HCT116 (cell line): ENCODE data around the gene LIPM. TPM values are rescaled to one million over a fixed set of nuclear protein-coding genes. Genes with fewer than 3 reads are reported as not detected.

ENCODE experiments used
- ATAC-seq: fragments of 200-7000 bp; cut with Tn5 transposase; 2 replicates; pipeline ENCODE4 v1.9.1; 2020; ENCODE audit warnings: mild to moderate bottlenecking, moderate library complexity
- BruUV-seq: library from RNA; stranded (reverse); fragments of 400-500 nt; replicated peaks from 2 replicates; lab custom pipeline; 2021; lab: Mats Ljungman, UMichigan
- CTCF ChIA-PET: fragments of 300-600 bp; sonication (Branson Sonifier 250); formaldehyde crosslinking; loops from one replicate; lab custom pipeline; 2021; ENCODE audit warnings: antibody characterized with exemption; lab: Charles Lee
- POLR2A ChIA-PET: fragments of 300-600, 350-600 bp; sonication (Branson Sonifier 250); formaldehyde crosslinking; loops from one replicate; lab custom pipeline; 2021; ENCODE audit warnings: antibody characterized with exemption; lab: Charles Lee
- RAD21 ChIA-PET, 2 experiments: fragments of 300-600 bp; sonication (Branson Sonifier 250); formaldehyde crosslinking; loops; one replicate each; lab custom pipeline; 2023; ENCODE audit warnings: low total read pairs in 2 of 2; ENCODE audit not compliant: uncharacterized antibody in 2 of 2, unreplicated experiment in 2 of 2, low non-redundant PET in 1 of 2; lab: Charles Lee
- DNase-seq: peaks from one replicate; pipeline ENCODE4 v3.0.0-alpha.2; 2010; ENCODE audit warnings: low read depth, low spot score
- H2AFZ ChIP-seq: fragments of 200-600 bp; shearing (Covaris generic), sonication (generic); 2 replicates; pipeline ENCODE4 v1.6.1; 2017; ENCODE audit warnings: low read depth, mixed run types, mixed read lengths, antibody characterized with exemption, low read length; ENCODE audit not compliant: poor library complexity, severe bottlenecking
- H3K27ac ChIP-seq: 2 replicates; pipeline ENCODE4 v1.5.1; 2012; ENCODE audit warnings: low read depth, low read length
- H3K27me3 ChIP-seq: fragments of 200-600 bp; sonication (generic); 2 replicates; pipeline ENCODE4 v1.6.1; 2016; ENCODE audit warnings: mixed run types, low read length, mixed read lengths; ENCODE audit not compliant: insufficient read depth
- H3K36me3 ChIP-seq, 2 experiments: fragments of 200-500 bp in 1 of 2; fragments of 200-600 bp in 1 of 2; sonication (Bioruptor generic) in 1 of 2; sonication (generic) in 1 of 2; 2 replicates each; pipeline versions ENCODE4 v1.5.1 to v1.6.1; 2014 to 2016; ENCODE audit warnings: low read length in 2 of 2, inconsistent platforms in 1 of 2, mixed read lengths in 1 of 2, mixed run types in 1 of 2; ENCODE audit not compliant: insufficient read depth in 2 of 2, control insufficient read depth in 1 of 2
- H3K4me1 ChIP-seq, 2 experiments: fragments of 200-600 bp in 1 of 2; sonication (generic) in 1 of 2; 2 replicates each; pipeline versions ENCODE4 v1.5.1 to v1.6.1; 2012 to 2017; ENCODE audit warnings: low read length in 2 of 2, inconsistent platforms in 1 of 2, mild to moderate bottlenecking in 1 of 2, mixed read lengths in 1 of 2, mixed run types in 1 of 2, moderate library complexity in 1 of 2; ENCODE audit not compliant: insufficient read depth in 2 of 2, control insufficient read depth in 1 of 2
- H3K4me2 ChIP-seq: fragments of 200-600 bp; sonication (generic); 2 replicates; pipeline ENCODE4 v1.6.1; 2017; ENCODE audit warnings: mixed run types, low read length, mixed read lengths
- H3K4me3 ChIP-seq, 2 experiments: fragments of 200-600 bp in 1 of 2; sonication (generic) in 1 of 2; replicated peaks in 1 of 2; 2 replicates each; pipeline ENCODE4 v1.5.1; 2011 to 2016; ENCODE audit warnings: low read length in 2 of 2, control low read depth in 1 of 2, low read depth in 1 of 2, mild to moderate bottlenecking in 1 of 2, mixed read lengths in 1 of 2, mixed run types in 1 of 2
- H3K79me2 ChIP-seq: fragments of 200-600 bp; sonication (generic); 2 replicates; pipeline ENCODE4 v1.6.1; 2017; ENCODE audit warnings: mild to moderate bottlenecking, mixed run types, low read length, moderate library complexity, mixed read lengths; ENCODE audit not compliant: insufficient read depth
- H3K9ac ChIP-seq: fragments of 200-600 bp; sonication (generic); 2 replicates; pipeline ENCODE4 v1.6.1; 2016; ENCODE audit warnings: low read length, mixed read lengths
- H3K9me2 ChIP-seq: fragments of 200-600 bp; sonication (generic), shearing (Covaris generic); 2 replicates; pipeline ENCODE4 v1.6.1; 2017; ENCODE audit warnings: mixed run types, mild to moderate bottlenecking, moderate library complexity; ENCODE audit not compliant: insufficient read depth
- H3K9me3 ChIP-seq, 2 experiments: fragments of 200-500 bp in 1 of 2; fragments of 200-600 bp in 1 of 2; sonication (Bioruptor generic) in 1 of 2; sonication (generic) in 1 of 2; 2 replicates each; pipeline ENCODE4 v1.6.1; 2014 to 2017; ENCODE audit warnings: low read length in 2 of 2, mixed read lengths in 2 of 2, inconsistent platforms in 1 of 2, low read depth in 1 of 2, mild to moderate bottlenecking in 1 of 2, mixed run types in 1 of 2, moderate library complexity in 1 of 2; ENCODE audit not compliant: control insufficient read depth in 1 of 2, insufficient read depth in 1 of 2
- H4K20me1 ChIP-seq: fragments of 200-600 bp; sonication (generic), shearing (Covaris generic); 2 replicates; pipeline ENCODE4 v1.6.1; 2017; ENCODE audit warnings: mixed run types, mild to moderate bottlenecking, moderate library complexity; ENCODE audit not compliant: insufficient read depth
- CBX3 ChIP-seq: IDR thresholded peaks from 2 replicates; pipeline ENCODE4 v1.6.1; 2012; ENCODE audit warnings: low read depth
- CEBPB ChIP-seq: IDR thresholded peaks from 2 replicates; pipeline ENCODE4 v1.6.1; 2012; ENCODE audit warnings: low read depth
- EGR1 ChIP-seq: IDR thresholded peaks from 2 replicates; pipeline ENCODE4 v1.6.1; 2012; ENCODE audit warnings: low read depth
- ELF1 ChIP-seq: IDR thresholded peaks from 2 replicates; pipeline ENCODE4 v1.6.1; 2012; ENCODE audit warnings: low read depth, borderline replicate concordance
- EZH2 ChIP-seq: fragments of 200-600 bp; sonication (generic); IDR thresholded peaks from 2 replicates; pipeline ENCODE4 v1.6.1; 2017; ENCODE audit warnings: antibody characterized with exemption, mixed run types
- EZH2phosphoT487 ChIP-seq: fragments of 200-600 bp; IDR thresholded peaks from 2 replicates; pipeline ENCODE4 v1.6.1; 2018; ENCODE audit warnings: antibody characterized with exemption, borderline replicate concordance
- FOSL1 ChIP-seq: IDR thresholded peaks from 2 replicates; pipeline ENCODE4 v1.6.1; 2012; ENCODE audit warnings: low read depth
- JUND ChIP-seq: IDR thresholded peaks from 2 replicates; pipeline ENCODE4 v1.6.1; 2012
- MAX ChIP-seq: IDR thresholded peaks from 2 replicates; pipeline ENCODE4 v1.6.1; 2012
- POLR2AphosphoS5 ChIP-seq: IDR thresholded peaks from 2 replicates; pipeline ENCODE4 v1.6.1; 2011; ENCODE audit warnings: mild to moderate bottlenecking, low read depth, low read length, moderate library complexity
- RAD21 ChIP-seq: IDR thresholded peaks from 2 replicates; pipeline ENCODE4 v1.6.1; 2012; ENCODE audit warnings: low read depth, mild to moderate bottlenecking
- REST ChIP-seq: IDR thresholded peaks from 2 replicates; pipeline ENCODE4 v1.6.1; 2012; ENCODE audit warnings: low read depth
- SRF ChIP-seq: IDR thresholded peaks from 2 replicates; pipeline ENCODE4 v1.6.1; 2012; ENCODE audit warnings: low read depth
- TCF7L2 ChIP-seq: IDR thresholded peaks from 2 replicates; pipeline ENCODE4 v1.7.0; 2011; ENCODE audit warnings: borderline replicate concordance, inconsistent platforms; ENCODE audit not compliant: insufficient read depth, insufficient read length; ENCODE audit errors: extremely low read depth
- YY1 ChIP-seq: IDR thresholded peaks from 2 replicates; pipeline ENCODE4 v1.6.1; 2011; ENCODE audit warnings: low read length, low read depth, moderate library complexity, mild to moderate bottlenecking; ENCODE audit not compliant: insufficient replicate concordance; ENCODE audit errors: extremely low read depth
- ZFX ChIP-seq: fragments of 450-650 bp; IDR thresholded peaks from 2 replicates; pipeline ENCODE4 v1.6.1; 2017
- ZNF274 ChIP-seq: fragments of 200-500 bp; sonication (Bioruptor generic); IDR thresholded peaks from 2 replicates; pipeline ENCODE4 v1.6.1; 2014; ENCODE audit warnings: mild to moderate bottlenecking, low read depth, low read length, inconsistent platforms
- intact Hi-C: fragments of 100-400 bp; cut with micrococcal nuclease; formaldehyde crosslinking; loops from 2 replicates; pipeline ENCODE4 v1.10.0; 2022
- total RNA-seq: library from RNA; stranded (reverse); gene quantifications from one replicate; pipeline ENCODE4 v1.2.1, GENCODE V29; 2021; ENCODE audit not compliant: unreplicated experiment

LIPM gene
- total RNA-seq, 1 experiment from 2014 or later = not detected

GRCh38 chr10:88841316-88842111, 39.0 kb downstream of the LIPM start:
- Histone ChIP-seq H3K9me2 (no peaks in the 10 kb centered on the region), H3K36me3 (no peaks in the 10 kb centered on the region), H2AFZ (no peak overlapping the region), H3K9me3 (no peaks in the 10 kb centered on the region), H3K4me3 (no peak overlapping the region), H4K20me1 (no peaks in the 10 kb centered on the region), H3K4me2 (no peak overlapping the region), H3K9ac (no peak overlapping the region), H3K4me1 (no peaks in the 10 kb centered on the region), H3K27me3 (no peaks in the 10 kb centered on the region), H3K79me2 (no peaks in the 10 kb centered on the region), H3K27ac (no peak overlapping the region)
- POLR2A ChIA-PET = no interaction called here
- BruUV-seq = no TSS peak
- intact Hi-C loops = no loop called here
- RAD21 ChIA-PET = no interaction called here
- TF ChIP-seq CBX3 = no peak
- no peak for TF ChIP-seq CEBPB
- TF ChIP-seq ZNF274 = no peak
- TF ChIP-seq EGR1 = no peak
- no peak for TF ChIP-seq FOSL1
- TF ChIP-seq MAX = no peak
- TF ChIP-seq EZH2 = no peak
- TF ChIP-seq JUND = no peak
- TF ChIP-seq POLR2AphosphoS5 = no peak
- no peak for TF ChIP-seq RAD21
- no peak for TF ChIP-seq TCF7L2
- TF ChIP-seq ZFX = no peak
- TF ChIP-seq EZH2phosphoT487 = no peak
- no peak for TF ChIP-seq SRF
- no peak for TF ChIP-seq YY1
- TF ChIP-seq ELF1 = no peak
- TF ChIP-seq REST = no peak
- CTCF ChIA-PET = interaction anchor here (1.4 kb wide), 2 partner anchors 93 to 276 kb away, joined by 3 read pairs; no protein-coding TSS in a partner anchor
- ATAC-seq (no peak), DNase-seq (no peak)
